H9 (cell line): ENCODE measurements around the gene RAI14. TPM values are rescaled to one million over a fixed set of nuclear protein-coding genes. Genes with fewer than 3 reads are reported as not detected.
A peak's percentile ranks its signal among the peaks of the same experiment; 100 is the strongest.

Experiments used
- DNase-seq: peaks from one replicate; pipeline ENCODE4 v3.0.0-alpha.2; 2017
- H2AFZ ChIP-seq: one replicate; pipeline ENCODE4 v1.6.1; 2013; ENCODE audit warnings: mild to moderate bottlenecking, low read length, control low read depth, moderate library complexity
- H2AK5ac ChIP-seq: 2 replicates; pipeline ENCODE4 v1.6.1; 2013; ENCODE audit warnings: low read length, control low read depth, mixed read lengths; ENCODE audit not compliant: insufficient read length
- H2BK120ac ChIP-seq: one replicate; pipeline ENCODE4 v1.6.1; 2013; ENCODE audit warnings: low read depth, mild to moderate bottlenecking, low read length, control low read depth, inconsistent platforms; ENCODE audit not compliant: poor library complexity, severe bottlenecking
- H2BK12ac ChIP-seq: 2 replicates; pipeline ENCODE4 v1.6.1; 2013; ENCODE audit warnings: low read length, control low read depth, mixed read lengths, low read depth; ENCODE audit not compliant: insufficient read length
- H2BK15ac ChIP-seq: 2 replicates; pipeline ENCODE4 v1.6.1; 2013; ENCODE audit warnings: low read depth, low read length, control low read depth
- H2BK20ac ChIP-seq: one replicate; pipeline ENCODE4 v1.6.1; 2013; ENCODE audit warnings: low read depth, mild to moderate bottlenecking, low read length, control low read depth, inconsistent platforms; ENCODE audit not compliant: poor library complexity, severe bottlenecking
- H2BK5ac ChIP-seq: 2 replicates; pipeline ENCODE4 v1.6.1; 2013; ENCODE audit warnings: low read length, control low read depth, mixed read lengths; ENCODE audit not compliant: insufficient read length
- H3K14ac ChIP-seq: 2 replicates; pipeline ENCODE4 v1.6.1; 2013; ENCODE audit warnings: low read length, control low read depth; ENCODE audit not compliant: insufficient read depth
- H3K18ac ChIP-seq: 2 replicates; pipeline ENCODE4 v1.6.1; 2013; ENCODE audit warnings: low read depth, mild to moderate bottlenecking, mixed read lengths, low read length, control low read depth; ENCODE audit not compliant: insufficient read length
- H3K23ac ChIP-seq: 2 replicates; pipeline ENCODE4 v1.6.1; 2013; ENCODE audit warnings: low read length, control low read depth, mixed read lengths, low read depth; ENCODE audit not compliant: insufficient read length
- H3K23me2 ChIP-seq: 2 replicates; pipeline ENCODE4 v1.6.1; 2013; ENCODE audit warnings: low read depth, mild to moderate bottlenecking, mixed read lengths, low read length, control low read depth; ENCODE audit not compliant: insufficient read length, poor library complexity, severe bottlenecking
- H3K27ac ChIP-seq: 2 replicates; pipeline ENCODE4 v1.5.1; 2013; ENCODE audit warnings: low read length, control low read depth, mixed read lengths, low read depth; ENCODE audit not compliant: insufficient read length
- H3K27me3 ChIP-seq: 2 replicates; pipeline ENCODE4 v1.6.1; 2013; ENCODE audit warnings: low read length, control low read depth, inconsistent platforms; ENCODE audit not compliant: insufficient read depth
- H3K4ac ChIP-seq: 2 replicates; pipeline ENCODE4 v1.6.1; 2013; ENCODE audit warnings: low read depth, mild to moderate bottlenecking, control low read depth, inconsistent platforms, low read length, moderate library complexity
- H3K4me1 ChIP-seq: 2 replicates; pipeline ENCODE4 v1.6.1; 2013; ENCODE audit warnings: low read length, control low read depth, inconsistent platforms; ENCODE audit not compliant: insufficient read depth
- H3K4me2 ChIP-seq: 2 replicates; pipeline ENCODE4 v1.6.1; 2013; ENCODE audit warnings: low read length, control low read depth, mixed read lengths; ENCODE audit not compliant: insufficient read length, insufficient read depth
- H3K56ac ChIP-seq: 2 replicates; pipeline ENCODE4 v1.6.1; 2013; ENCODE audit warnings: low read depth, mild to moderate bottlenecking, mixed read lengths, low read length, control low read depth; ENCODE audit not compliant: insufficient read length
- H3K79me1 ChIP-seq: 2 replicates; pipeline ENCODE4 v1.6.1; 2013; ENCODE audit warnings: low read depth, mild to moderate bottlenecking, moderate library complexity, low read length, control low read depth, inconsistent platforms; ENCODE audit not compliant: insufficient read depth, poor library complexity, severe bottlenecking
- H3K79me2 ChIP-seq: 2 replicates; pipeline ENCODE4 v1.6.1; 2013; ENCODE audit warnings: low read length, control low read depth, inconsistent platforms; ENCODE audit not compliant: insufficient read depth
- H3K9ac ChIP-seq: 2 replicates; pipeline ENCODE4 v1.6.1; 2013; ENCODE audit warnings: low read length, control low read depth, mixed read lengths; ENCODE audit not compliant: insufficient read length; ENCODE audit errors: extremely low read depth
- H3K9me3 ChIP-seq: one replicate; pipeline ENCODE4 v1.6.1; 2013; ENCODE audit warnings: low read depth, low read length, inconsistent platforms; ENCODE audit not compliant: control insufficient read depth
- H3T11ph ChIP-seq: one replicate; pipeline ENCODE4 v1.6.1; 2013; ENCODE audit warnings: mild to moderate bottlenecking, low read length, control low read depth, inconsistent platforms
- H4K20me1 ChIP-seq: one replicate; pipeline ENCODE4 v1.6.1; 2013; ENCODE audit not compliant: control insufficient read depth, insufficient read length, insufficient read depth
- H4K5ac ChIP-seq: 2 replicates; pipeline ENCODE4 v1.6.1; 2013; ENCODE audit warnings: low read depth, mild to moderate bottlenecking, mixed read lengths, low read length, control low read depth; ENCODE audit not compliant: insufficient read length
- H4K8ac ChIP-seq: replicated peaks from 2 replicates; pipeline ENCODE4 v1.6.1; 2013; ENCODE audit warnings: low read length, control low read depth, mixed read lengths, low read depth; ENCODE audit not compliant: insufficient read length
- H4K91ac ChIP-seq: 2 replicates; pipeline ENCODE4 v1.6.1; 2013; ENCODE audit warnings: low read depth, mild to moderate bottlenecking, moderate library complexity, mixed read lengths, low read length, control low read depth; ENCODE audit not compliant: insufficient read length
- H3K27ac Mint-ChIP-seq, 3 experiments: 2 replicates in 2 of 3; 3 replicates in 1 of 3; pipeline ENCODE4 v1.8.0; 2020 to 2021; ENCODE audit warnings: mixed read lengths in 3 of 3, mild to moderate bottlenecking in 1 of 3, moderate library complexity in 1 of 3
- H3K27me3 Mint-ChIP-seq: 2 replicates; pipeline ENCODE4 v1.8.0; 2021; ENCODE audit warnings: low read depth, mild to moderate bottlenecking, moderate library complexity, mixed read lengths
- H3K36me3 Mint-ChIP-seq, 3 experiments: 2 replicates in 2 of 3; 3 replicates in 1 of 3; pipeline ENCODE4 v1.8.0; 2020 to 2021; ENCODE audit warnings: low read depth in 3 of 3, mixed read lengths in 3 of 3; ENCODE audit not compliant: insufficient read depth in 1 of 3
- H3K4me1 Mint-ChIP-seq, 2 experiments: 2 replicates each; pipeline ENCODE4 v1.8.0; 2020; ENCODE audit warnings: mixed read lengths in 2 of 2
- H3K4me3 Mint-ChIP-seq, 2 experiments: 2 replicates in 1 of 2; 3 replicates in 1 of 2; pipeline ENCODE4 v1.8.0; 2020 to 2021; ENCODE audit warnings: mild to moderate bottlenecking in 2 of 2, mixed read lengths in 2 of 2, moderate library complexity in 1 of 2
- H3K9me3 Mint-ChIP-seq, 2 experiments: 2 replicates in 1 of 2; 3 replicates in 1 of 2; pipeline ENCODE4 v1.8.0; 2020; ENCODE audit warnings: mild to moderate bottlenecking in 2 of 2, mixed read lengths in 2 of 2, moderate library complexity in 1 of 2
- WGBS: extraction: QIAGEN DNeasy Blood & Tissue Kit; methylation state at CpG from one replicate; pipeline ENCODE4 v1.1.7; 2013; ENCODE audit warnings: missing lambda C conversion rate, low lambda C conversion rate, mixed read lengths; ENCODE audit not compliant: insufficient read length; ENCODE audit errors: extremely low coverage; 5-methylcytosine and 5-hydroxymethylcytosine counted together
- total RNA-seq: library from RNA; stranded (reverse); gene quantifications from 2 replicates; pipeline ENCODE4 v1.2.1, GENCODE V29; 2021
- TF ChIP-seq, protein P1 (sequence below): fragments of 200-600 bp; sonication (generic); conservative IDR thresholded peaks from 3 replicates; pipeline ENCODE4 v1.8.0; 2021; ENCODE audit warnings: antibody characterized with exemption, mild to moderate bottlenecking

RAI14 gene
- total RNA-seq, 1 experiment from 2014 or later, result 127 TPM

DNA sequence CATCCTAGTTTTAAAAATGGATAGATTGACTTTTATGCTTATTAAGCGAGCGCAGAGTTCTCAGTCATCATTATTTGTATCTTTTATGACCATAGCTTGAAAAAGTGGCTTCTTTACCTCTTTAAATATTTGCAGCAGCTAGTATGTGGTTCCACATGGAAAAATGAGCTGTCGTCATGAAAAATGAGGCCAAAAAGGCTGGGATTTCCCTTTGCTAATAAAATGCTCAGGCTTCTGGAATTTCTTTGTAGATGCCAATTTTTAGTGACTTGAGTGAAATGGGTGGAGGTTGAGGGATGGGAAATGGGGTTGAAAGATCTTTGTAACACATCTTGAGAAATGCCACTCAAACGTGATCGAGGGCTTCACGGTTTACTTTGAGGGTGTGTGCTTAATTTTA lies 35.2 kb downstream of the RAI14 start:
- Histone ChIP-seq H3K56ac (no peak overlapping the region), H4K91ac (no peak overlapping the region), H3K23me2 (no peaks in the 10 kb centered on the region), H3K27me3 (no peaks in the 10 kb centered on the region), H2AFZ (no peak overlapping the region), H4K8ac (no peak overlapping the region), H2BK20ac (no peak overlapping the region), H2BK15ac (no peak overlapping the region), H3K79me1 (no peaks in the 10 kb centered on the region), H2BK5ac (no peak overlapping the region), H2BK12ac (no peak overlapping the region), H4K20me1 (no peaks in the 10 kb centered on the region), H2BK120ac (no peak overlapping the region), H3K23ac (no peak overlapping the region), H3K9me3 (no peaks in the 10 kb centered on the region), H3K4ac (no peak overlapping the region), H4K5ac (no peak overlapping the region), H3K14ac (no peak overlapping the region), H3K27ac (no peak overlapping the region), H3K4me2 (no peak overlapping the region), H3K9ac (no peak overlapping the region), H3T11ph (no peak overlapping the region), H2AK5ac (no peak overlapping the region), H3K4me1 (peaks cover 5% of the 10 kb centered on the region; the same call in 1 of the 2 replicates), H3K79me2 (peaks cover 28% of the 10 kb centered on the region; the same call in 1 of the 2 replicates), H3K18ac (no peak overlapping the region)
- Mint-ChIP-seq H3K4me1 (peaks cover 26 to 32% of the 10 kb centered on the region in 2 experiments), H3K36me3 (peaks cover 30 to 59% (median 54%) of the 10 kb centered on the region in 3 experiments), H3K27me3 (no peaks in the 10 kb centered on the region), H3K27ac (peak overlapping the region in 1 of 3 experiments; percentile 76; a peak in 2 of 7 replicates), H3K4me3 (no peak overlapping the region), H3K9me3 (no peaks in the 10 kb centered on the region)
- TF ChIP-seq, protein P1, sequence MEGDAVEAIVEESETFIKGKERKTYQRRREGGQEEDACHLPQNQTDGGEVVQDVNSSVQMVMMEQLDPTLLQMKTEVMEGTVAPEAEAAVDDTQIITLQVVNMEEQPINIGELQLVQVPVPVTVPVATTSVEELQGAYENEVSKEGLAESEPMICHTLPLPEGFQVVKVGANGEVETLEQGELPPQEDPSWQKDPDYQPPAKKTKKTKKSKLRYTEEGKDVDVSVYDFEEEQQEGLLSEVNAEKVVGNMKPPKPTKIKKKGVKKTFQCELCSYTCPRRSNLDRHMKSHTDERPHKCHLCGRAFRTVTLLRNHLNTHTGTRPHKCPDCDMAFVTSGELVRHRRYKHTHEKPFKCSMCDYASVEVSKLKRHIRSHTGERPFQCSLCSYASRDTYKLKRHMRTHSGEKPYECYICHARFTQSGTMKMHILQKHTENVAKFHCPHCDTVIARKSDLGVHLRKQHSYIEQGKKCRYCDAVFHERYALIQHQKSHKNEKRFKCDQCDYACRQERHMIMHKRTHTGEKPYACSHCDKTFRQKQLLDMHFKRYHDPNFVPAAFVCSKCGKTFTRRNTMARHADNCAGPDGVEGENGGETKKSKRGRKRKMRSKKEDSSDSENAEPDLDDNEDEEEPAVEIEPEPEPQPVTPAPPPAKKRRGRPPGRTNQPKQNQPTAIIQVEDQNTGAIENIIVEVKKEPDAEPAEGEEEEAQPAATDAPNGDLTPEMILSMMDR, result no peak
- DNase-seq, result no peak
- no CpG with 5 or more reads among the region's 6 CpGs for WGBS
